Stimulated activated naive CD4-positive, alpha-beta T cell (primary cell): ENCODE data around the gene STAG2.

Source experiments
- DNase-seq, 6 experiments: peaks; one replicate each; lab custom pipeline; 2025; lab: John Stamatoyannopoulos, UW

STAG2 gene

GRCh38 chrX:123975180-123975579 is 13.7 kb downstream of the STAG2 start:
- no peak for DNase-seq

DNA sequence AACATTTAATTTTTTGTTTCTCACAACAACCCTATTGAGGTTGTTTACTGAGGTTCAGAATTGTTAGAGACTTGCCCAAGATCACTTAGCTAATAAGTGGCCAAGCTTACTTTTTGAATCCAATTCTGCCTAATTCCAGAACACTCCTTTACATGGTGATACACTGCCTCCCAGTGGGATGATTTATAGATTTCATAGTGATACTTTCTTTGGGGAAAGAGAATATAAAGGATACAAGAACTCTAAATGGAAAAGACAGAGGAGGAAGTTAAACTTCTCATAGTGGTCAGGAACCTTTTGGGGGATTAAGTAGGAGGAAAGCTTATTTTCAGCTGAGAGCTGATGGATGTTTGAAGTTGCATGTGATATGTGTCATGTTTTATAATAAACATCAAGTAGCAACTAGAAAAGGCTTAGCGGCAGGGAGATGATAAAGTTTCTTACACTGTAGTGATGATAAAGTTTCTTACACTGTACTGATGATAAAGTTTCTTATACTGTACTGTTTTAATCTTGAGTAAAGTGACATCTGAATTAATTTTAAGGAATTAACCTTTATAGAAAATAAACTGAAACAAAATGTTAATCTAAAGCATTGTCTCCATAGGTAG is 15.3 kb downstream of the STAG2 start:
- DNase-seq = peak in 1 of 6 experiments; percentile 12

DNA sequence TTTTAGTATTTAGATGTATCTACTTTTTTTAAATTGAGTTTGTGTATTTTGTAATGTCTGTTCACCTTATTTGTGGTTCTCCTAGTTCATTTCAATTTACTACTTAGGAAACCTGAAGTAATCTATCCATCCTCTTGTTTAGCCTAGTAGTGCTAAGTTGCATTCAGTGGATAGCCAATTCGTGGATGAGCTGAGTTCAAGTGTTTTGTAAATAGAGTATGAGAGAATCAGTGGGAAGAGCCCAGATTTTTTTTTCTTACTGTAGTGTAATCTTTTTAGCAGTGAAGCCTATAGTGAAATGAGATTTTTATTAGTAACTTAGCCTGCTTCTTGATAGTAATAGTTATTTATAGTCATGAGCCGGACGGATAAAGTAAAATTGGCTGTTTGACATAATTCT is 21.7 kb downstream of the STAG2 start:
- DNase-seq = no peak

- no peak for DNase-seq
Measured at GRCh38 chrX:123986377-123986776, 24.9 kb downstream of the STAG2 start.

DNA sequence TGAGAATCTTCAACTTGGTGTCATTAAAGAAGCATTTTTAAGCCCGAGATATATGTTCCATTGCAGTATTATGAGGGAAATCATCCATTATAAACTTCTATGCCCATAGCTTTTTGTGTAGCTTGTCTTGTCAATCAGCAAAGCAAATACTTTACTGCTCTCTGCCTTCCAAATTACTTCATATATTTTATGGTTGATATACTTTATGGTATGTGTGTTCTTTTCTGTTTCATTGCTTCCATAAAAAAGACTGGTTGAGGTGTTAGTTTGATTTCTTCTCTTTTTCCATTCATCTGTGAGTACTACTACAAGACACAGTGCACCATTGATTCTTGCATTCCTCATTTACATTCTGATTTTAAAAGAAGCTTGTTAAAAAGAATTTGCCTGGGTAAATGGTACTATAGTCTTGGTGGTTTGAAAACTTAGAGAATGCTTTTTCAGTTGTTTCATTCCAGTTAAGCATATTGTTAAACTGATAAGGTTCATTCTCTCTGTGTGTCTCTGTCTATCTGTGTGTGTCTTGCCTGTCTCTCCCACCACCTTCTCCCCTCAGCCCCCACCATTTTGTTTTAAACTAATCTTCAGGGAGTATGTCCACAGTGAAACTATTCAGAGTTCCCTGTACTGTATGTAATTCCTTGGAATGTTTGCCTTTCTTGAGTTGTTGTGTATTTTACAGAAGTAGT is 27.1 kb downstream of the STAG2 start:
- DNase-seq = no peak

DNA sequence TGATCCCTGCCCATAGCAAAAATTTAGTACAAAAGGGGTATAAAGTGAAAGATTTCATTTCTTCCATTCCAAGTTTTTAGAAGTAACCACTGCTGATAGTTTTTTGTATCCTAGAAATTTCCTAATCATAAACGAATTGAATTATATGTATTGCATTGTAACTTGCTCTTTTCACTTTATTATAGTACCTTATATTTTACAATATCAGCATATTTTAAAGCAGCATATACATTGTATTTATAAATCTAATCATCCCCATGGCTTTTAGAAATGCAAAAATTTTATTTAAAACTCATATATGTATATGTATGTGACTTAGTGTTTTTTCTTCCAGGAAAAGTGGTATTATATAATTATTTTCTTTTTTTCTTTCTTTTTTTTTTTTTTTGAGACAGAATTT is 27.7 kb downstream of the STAG2 start:
- no peak for DNase-seq

DNA sequence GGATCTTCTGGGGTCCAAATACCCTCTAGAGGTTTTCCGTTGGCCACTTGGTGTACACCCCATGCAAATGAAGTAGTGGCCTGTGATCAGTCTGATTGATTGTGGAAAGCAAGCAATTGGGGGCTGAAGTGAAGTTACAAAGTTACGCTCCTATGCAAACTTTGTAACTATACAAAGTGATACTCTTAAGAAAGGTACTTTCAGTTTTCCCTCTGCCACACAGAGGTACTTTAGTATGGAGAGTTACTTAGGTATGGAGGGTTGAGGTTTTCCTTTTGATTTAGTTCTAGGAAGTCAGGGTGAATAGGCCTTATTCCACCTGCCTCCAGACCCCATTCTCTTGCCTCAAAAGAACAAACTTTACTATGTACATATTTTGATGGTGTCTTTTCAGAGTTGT is 28.7 kb downstream of the STAG2 start:
- DNase-seq = no peak

DNA sequence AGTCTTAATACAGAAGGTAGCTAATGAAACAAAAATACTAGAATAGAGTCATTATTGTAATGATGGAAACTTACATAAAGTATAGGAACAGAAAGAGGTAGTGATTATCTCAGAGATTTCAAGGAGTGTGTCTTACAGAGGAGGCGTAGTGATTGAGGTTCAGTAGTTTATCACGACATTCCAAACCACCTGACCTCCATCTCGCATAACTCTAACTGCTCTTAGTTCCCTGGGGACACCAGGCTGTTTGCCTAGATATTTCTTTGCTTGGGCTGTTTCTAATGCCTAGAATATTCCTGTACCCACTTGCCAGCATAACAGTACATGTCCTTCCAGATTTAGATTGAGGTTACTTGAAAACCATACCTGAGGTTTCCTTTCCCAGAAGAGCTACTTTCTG is 29.1 kb downstream of the STAG2 start:
- no peak for DNase-seq

- DNase-seq = no peak
Measured at GRCh38 chrX:123993326-123993725, 31.8 kb downstream of the STAG2 start.

- no peak for DNase-seq
Measured at GRCh38 chrX:123993904-123994635, 32.6 kb downstream of the STAG2 start.

DNA sequence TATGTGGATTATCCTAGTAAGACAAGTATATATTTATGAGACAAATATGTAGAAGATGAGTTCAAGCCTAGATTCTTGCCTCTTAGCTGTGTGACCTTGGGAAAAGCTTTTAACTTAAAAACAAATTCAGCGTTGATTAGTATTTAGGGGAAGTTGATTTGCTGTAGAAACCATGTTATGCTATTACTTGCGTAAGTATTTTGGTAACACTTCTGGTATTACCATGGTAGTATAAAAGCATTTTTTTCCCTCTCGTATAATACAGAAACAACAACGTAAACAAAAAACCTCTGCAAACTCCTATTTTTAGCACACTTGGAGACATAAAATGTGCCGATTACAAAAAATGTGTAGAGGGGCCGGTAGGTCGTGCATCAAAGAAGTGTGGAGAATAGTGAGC is 33.2 kb downstream of the STAG2 start:
- no peak for DNase-seq

DNA sequence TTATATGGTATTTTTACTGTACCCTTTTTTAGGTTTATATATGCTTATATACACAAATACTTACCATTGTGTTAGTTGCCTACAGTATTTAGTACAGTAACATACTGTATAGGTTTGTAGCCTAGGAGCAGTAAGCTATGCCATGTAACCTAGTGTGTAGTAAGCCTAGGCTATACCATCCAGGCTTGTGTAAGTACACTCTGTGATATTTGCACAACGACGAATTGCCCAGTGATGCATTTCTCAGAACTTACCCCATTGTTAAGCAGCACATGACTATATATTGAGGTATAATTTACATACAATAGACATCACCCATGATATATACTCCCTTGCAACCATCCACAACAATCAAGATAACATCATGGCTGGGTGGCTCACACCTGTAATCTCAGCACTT is 40.1 kb downstream of the STAG2 start:
- DNase-seq = no peak

GRCh38 chrX:124005228-124005627 is 43.7 kb downstream of the STAG2 start:
- DNase-seq = no peak

DNA sequence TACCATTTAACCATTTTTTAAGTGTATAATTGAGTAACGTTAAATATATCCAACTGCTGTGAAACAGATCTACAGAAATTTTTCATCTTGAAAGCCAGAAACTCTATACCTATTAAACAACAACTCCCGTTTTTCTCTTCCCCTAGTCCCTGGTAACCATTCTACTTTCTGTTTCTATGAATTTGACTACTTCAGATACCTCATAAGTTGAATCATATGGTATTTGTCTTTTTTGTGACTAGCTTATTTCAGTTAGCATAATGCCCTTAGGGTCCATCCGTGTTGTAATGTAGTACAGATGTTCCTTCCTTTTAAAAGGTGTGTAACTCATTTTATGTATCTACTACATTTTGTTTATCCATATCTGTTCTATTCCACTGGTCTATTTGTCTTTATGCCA is 48.7 kb downstream of the STAG2 start:
- DNase-seq = no peak

DNA sequence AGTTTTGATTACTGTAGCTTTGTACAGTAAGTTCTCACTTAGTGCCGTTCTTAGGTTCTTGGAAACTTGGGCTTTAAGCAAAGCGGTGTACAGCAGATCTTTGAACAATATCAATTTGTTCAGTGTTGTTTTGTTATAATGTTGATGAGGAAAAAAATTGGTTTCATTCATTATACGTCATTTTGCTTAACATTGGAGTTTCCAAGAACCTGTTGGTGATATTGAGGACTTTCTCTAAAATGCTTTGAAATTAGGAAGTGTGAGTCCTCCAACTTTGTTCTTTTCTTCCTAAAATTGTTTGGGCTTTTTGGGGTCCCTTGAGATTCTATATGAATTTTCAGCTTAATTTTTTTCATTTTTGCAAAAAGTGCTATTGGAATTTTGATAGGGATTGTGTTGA is 49.1 kb downstream of the STAG2 start:
- DNase-seq = no peak

GRCh38 chrX:124015721-124016120 is 54.2 kb downstream of the STAG2 start:
- no peak for DNase-seq

DNA sequence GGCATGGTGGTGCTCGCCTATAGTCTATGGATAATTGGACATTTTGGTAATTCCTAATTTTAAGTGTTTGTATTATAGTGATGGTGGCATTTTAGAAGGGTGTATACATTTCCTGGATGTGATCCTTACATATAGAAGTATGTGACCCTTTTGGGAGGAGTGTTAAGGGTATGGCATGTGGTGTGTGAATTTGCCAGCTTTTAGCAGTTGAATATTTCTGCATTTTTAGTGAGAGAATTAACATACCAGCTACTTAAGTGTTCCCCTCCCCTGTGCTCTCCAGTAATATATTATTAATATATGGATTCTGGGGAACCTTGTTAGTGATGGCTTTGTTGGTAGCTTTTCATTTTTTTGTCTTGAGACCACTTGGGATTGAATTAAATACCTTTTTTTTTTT is 55.3 kb downstream of the STAG2 start:
- no peak for DNase-seq

DNA sequence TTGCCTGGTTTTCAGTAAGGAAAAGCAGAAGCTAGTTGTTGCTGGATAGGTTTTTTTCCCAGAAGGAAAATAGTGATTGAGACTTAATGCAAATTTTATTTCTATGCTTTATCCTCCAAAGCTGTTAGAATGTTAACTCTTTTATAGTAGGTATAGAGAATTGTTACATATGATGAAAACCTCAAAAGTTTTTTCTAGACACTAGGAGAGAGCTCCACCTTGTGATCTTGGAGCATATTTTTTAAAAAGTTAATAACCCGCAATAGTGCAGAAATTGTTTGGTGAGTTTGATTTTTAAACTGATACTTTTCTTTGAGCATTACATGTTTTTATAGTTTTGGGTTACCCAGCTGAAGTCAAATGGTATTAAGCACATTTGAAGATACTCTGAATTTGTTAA is 56.5 kb downstream of the STAG2 start:
- peak in 2 of 6 experiments; percentile 2 to 12 for DNase-seq

GRCh38 chrX:124023838-124024238 is 62.3 kb downstream of the STAG2 start:
- no peak for DNase-seq

GRCh38 chrX:124026529-124026928 is 65.0 kb downstream of the STAG2 start:
- DNase-seq = no peak

DNA sequence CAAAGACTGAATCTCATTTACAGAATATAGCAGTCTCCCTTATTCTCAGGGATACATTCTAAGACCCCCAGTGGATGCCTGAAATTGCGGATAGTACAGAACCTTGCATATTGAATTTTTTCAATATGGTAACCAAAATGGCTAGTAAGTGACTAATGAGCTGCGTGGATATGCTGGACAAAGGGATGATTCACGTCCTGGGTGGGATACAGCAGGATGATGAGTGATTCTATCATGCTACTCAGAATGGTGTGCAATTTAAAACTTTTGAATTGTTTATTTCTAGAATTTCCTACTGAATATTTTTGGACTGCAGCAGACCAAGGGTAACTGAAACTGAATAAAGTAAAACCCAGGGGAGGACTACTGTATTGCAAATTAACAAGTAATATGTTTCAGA is 66.7 kb downstream of the STAG2 start:
- DNase-seq = no peak

DNA sequence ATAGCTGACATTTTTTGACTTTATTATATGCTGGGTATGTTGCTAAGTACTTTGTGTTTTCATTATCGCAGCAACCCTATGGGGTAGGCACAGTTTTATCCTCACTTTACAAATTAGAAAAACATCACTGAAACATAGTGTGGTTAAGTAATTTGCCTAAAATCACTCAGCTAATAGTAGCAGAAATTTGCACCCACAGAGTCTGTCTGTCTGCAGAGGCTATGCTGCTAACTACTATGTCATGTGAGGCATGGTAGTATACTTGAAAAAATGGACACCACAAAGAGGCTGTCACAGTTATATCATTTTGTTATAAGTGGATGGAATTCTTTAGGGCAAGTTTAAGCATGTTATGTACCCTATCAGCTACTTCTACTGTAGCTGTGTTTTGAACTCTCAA is 69.0 kb downstream of the STAG2 start:
- DNase-seq = no peak

DNA sequence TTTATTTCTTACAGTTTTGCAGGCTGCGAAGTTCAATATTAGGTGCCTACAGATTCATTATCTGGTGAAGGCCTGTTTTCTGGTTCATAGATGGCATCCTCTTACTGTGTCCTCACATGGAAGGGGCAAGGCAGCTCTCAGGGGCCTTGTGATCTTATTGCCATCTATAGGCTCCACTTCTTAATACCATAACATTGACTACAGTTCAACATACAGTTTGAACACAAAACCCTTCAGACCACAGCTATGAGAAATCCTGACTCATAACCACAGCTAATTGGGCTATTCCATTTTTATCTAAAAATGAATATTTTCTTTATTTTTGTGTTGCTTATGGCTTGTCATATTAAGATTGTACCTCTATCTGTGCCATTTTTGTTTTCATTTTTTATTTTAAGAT is 72.3 kb downstream of the STAG2 start:
- no peak for DNase-seq
